GM12892 (cell line): ENCODE data around the gene CHMP1A.

Experiments used
- DNase-seq: peaks from one replicate; pipeline ENCODE4 v3.0.0; 2011; ENCODE audit not compliant: insufficient read length
- FAIRE-seq: peaks from 2 replicates; lab custom pipeline; 2011; peaks lifted over from hg19 to GRCh38; lab: Jason Lieb, UNC
- POLR2A ChIP-seq: IDR thresholded peaks from 2 replicates; pipeline ENCODE4 v1.6.1; 2011; ENCODE audit warnings: low read depth, low read length, control low read depth
- POLR2AphosphoS5 ChIP-seq: IDR thresholded peaks from 2 replicates; pipeline ENCODE4 v1.6.1; 2011; ENCODE audit warnings: low read depth, low read length, control low read depth
- TAF1 ChIP-seq: IDR thresholded peaks from 2 replicates; pipeline ENCODE4 v1.6.1; 2011; ENCODE audit warnings: low read depth, mild to moderate bottlenecking, control low read depth, low read length, borderline replicate concordance

The CHMP1A gene

DNA sequence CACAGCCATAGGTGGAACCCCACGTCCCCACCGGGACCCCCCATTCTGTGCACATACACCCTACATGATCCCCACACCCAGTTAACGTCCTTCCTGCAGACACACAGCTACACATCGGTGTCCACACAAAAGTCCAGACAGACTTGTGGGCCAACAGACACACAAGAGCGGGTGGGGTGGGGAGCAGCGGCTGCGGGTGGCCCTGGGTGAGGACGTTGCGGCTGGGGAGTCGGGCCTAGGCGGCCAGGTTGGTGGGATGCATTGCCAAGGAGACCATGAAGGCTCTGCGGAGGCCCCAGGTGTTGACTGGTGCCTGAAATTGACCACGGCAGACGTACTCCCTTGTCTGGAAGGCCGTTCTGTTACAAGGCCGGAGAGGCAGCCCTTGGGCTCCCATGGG, 52.7 kb downstream of the CHMP1A start:
- TF ChIP-seq POLR2AphosphoS5 (no peak), TAF1 (no peak), POLR2A (no peak)
- FAIRE-seq (no peak), DNase-seq (no peak)

DNA sequence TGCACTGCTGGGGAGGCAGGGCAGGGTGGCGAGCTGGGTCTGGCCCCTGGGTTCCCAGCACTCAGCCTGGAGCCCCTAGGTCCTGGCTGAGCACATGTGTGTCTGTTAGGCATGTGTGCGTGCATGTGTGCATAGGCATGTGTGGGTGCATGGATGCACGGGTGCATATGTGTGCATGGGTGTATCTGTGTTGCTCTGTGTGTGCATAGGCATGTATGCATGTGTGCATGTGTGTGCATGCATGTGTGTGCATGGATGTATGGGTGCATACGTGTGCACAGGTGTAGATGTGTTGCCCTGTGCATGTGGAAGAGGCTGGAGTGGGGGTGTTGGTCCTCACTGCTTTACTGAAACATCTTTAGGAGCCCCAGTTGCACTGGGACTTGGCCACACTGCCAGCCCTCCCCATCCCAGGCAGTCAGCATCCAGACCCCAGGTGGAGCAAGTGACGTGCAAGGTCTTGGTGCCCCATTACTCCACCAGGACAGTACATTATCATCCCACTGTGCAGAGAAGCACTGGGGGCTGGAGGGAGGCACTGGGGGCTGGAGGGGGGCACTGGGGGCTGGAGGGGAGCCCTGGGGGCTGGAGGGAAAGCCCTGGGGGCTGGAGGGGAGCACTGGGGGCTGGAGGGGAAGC, 54.4 kb downstream of the CHMP1A start:
- FAIRE-seq (peak; percentile 27), DNase-seq (no peak)
- TF ChIP-seq POLR2AphosphoS5 (no peak), POLR2A (no peak), TAF1 (no peak)

DNA sequence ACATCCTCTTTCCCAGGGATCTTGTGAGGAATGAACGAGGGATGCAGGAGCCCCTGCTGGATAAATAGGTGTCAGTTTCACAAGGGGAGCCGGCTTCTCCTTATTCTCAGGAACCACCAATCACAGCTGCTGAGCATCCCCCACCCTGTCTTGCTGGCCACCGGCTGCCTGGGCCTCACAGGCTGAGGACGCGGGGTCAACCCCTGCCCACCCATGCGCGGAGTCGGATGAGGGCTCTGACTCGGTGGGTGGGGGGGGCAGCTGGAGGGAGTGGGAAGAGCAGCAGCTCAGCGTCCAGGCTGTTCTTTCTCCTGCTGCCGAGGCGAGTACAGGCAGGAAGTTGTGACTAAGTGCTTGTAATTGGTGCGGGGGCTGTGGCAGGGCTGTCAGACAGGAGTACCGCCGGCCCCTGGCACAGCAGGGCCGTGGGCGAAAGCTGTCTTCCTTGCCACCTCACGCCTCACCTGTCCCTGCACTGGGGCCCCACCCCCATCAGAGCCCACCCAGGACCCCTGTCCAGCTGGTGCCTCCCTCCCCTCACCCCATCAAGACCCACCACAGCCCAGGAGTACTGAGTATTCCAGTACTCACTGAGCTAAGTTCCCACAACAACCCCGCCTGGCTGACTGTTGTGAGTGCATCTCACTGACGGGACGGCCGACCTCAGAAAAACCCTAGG, 55.1 kb downstream of the CHMP1A start:
- DNase-seq (no peak), FAIRE-seq (peak; percentile 64)
- TF ChIP-seq TAF1 (no peak), POLR2A (no peak), POLR2AphosphoS5 (no peak)

DNA sequence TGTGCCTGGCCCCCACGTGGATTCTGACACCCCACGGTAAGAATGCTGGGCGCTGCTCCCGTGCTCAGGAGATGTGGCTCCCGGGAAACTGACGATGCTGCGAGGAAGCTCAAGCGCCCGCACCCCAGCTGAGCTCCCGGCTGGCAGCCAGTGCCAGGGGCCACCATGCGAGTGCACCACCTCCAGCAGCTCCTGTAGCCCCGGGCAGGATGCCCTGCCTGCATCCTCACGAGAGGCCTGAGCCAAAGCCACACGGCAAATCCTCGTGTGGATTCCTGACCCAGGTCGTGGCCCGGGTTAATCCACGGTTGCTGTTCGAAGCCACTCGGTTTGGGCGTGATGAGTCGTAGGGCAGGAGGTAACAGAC, 55.6 kb downstream of the CHMP1A start:
- DNase-seq (no peak), FAIRE-seq (no peak)
- TF ChIP-seq POLR2AphosphoS5 (no peak), POLR2A (no peak), TAF1 (no peak)

DNA sequence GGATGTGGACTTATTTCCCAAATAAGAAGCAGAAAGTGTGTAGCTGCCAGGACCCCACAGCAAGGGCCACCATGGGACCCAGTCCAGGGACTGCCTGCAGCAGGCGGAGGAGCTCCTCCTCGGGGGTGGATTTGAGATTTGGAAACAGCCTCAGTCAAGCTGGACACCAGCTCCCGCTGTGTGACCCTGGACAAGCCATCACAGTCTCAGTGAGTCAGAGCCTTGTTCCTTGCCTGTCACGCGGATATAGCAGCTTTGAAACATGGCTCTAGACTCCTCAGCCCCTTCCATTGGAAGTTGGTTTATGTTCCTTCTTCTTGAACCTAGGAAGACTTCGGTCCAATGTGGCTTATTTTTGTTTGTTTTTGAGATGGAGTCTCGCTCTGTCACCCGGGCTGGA, 56.6 kb downstream of the CHMP1A start:
- DNase-seq (no peak), FAIRE-seq (no peak)
- no peak for TF ChIP-seq POLR2A
- TF ChIP-seq POLR2AphosphoS5, result no peak
- no peak for TF ChIP-seq TAF1

DNA sequence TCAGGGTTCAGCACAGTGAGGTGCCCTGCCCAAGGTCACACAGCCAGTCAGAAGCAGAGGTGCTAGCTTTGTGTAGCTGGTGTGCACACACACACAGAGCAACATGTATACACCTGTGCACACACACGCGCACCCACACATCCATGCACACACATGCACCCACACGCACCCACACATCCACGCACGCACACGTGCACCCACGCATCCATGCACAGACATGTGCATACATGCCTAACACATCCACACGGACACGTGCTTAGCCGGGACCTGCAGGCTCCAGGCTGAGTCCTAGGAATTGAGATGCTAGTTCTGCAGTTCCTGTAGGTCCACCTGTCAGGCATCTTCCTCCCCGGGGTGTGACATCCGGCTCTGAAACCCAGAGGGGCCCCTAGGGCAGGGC, 57.1 kb downstream of the CHMP1A start:
- no peak for DNase-seq
- no peak for FAIRE-seq
- no peak for TF ChIP-seq POLR2A

DNA sequence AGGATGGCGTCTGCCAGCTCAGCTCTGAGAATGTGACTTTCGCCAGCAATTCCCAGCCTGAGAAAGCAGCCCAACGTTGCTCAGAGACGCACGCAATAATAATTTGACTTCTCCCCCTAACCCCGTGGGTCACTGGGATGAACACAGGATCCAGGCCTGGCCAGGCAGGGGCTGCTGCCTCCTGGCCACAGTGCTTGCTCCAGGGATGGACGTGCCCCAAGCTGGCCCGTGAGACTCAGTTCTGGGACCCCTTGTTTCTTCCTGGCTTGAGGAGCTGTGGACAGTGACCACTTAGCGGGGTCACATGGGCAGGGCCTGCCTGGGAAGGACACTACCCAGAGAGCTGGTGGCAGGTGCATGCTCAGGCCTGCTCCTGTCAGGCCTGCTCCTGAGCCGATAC, 57.6 kb downstream of the CHMP1A start:
- no peak for TF ChIP-seq TAF1
- TF ChIP-seq POLR2AphosphoS5, result no peak
- TF ChIP-seq POLR2A, result no peak
- DNase-seq (no peak), FAIRE-seq (no peak)

DNA sequence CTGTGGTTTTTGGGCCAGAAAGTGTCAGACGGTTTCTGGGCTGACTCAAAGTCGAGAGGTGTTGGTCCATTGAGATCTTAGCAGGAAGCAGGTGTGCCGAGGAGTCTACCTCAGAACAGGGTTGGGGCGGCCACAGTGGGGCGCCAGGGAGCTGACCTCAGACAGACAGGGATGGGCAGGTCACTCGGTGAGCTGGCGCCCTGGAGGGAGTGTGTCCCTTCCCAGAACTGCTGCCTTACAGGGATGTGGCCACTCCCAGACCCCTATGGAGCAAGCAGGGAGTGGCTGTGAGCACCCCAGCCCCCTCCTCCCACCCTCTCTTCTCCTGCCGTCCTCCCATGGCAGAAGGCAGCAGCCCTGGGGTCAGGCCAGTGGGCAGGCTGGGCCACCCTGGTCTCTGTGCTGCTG, 58.1 kb downstream of the CHMP1A start:
- FAIRE-seq (no peak), DNase-seq (no peak)
- TF ChIP-seq POLR2A (no peak), TAF1 (no peak), POLR2AphosphoS5 (no peak)

DNA sequence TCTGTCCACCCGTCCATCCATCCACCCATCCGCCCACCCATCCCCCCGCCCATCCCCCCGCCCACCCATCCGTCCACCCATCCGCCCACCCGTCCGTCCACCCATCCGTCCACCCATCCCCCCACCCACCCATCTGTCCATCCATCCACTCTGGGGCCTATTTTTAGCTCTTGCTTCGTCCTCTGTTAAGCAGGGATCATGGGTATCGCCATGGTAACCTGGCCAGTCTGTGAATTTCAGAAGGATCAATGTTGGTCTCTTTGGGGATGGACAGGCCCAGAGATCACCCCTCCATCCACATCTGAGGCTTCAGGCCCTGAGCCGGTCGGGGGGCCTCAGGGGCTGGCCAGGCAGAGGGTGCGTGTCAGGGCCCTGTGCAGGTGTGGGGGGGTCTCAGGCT, 59.3 kb downstream of the CHMP1A start:
- TF ChIP-seq POLR2A (no peak), TAF1 (no peak), POLR2AphosphoS5 (no peak)
- DNase-seq, result no peak
- no peak for FAIRE-seq

DNA sequence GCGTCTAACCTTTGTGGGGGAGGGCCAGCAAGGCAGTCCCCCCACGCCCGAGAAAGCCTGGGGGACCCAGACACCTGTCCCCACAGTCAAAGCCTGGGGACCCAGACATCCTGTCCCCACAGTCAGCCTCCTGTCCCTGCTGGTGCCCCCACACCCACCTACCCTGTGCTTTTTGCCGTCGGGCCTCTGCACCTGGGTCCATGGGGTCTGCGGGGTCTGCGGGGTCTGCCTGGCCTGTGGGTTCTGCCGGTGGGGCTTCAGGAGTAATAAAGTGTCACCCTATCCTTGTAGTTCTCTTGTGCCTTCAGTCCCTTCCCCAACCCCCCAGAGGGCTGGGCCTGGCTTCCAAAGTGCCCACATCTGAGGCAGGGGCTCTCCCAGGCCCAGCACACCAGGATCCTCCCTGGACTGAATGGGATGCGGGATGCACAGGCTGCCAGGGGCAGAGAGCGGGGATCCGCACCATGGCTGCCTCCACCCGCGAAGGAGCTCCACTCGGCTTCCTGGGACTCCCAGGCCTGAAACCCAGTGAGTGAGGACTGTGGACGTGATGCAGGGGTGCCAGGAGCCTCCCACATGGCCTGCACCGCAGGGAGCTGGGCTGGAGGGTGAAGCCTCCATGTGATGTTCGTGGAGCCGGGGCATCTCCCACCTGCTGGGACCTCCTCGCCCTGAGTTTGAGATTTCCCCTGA, 60.4 kb downstream of the CHMP1A start:
- DNase-seq (no peak), FAIRE-seq (no peak)
- TF ChIP-seq POLR2A (no peak), POLR2AphosphoS5 (no peak), TAF1 (no peak)

DNA sequence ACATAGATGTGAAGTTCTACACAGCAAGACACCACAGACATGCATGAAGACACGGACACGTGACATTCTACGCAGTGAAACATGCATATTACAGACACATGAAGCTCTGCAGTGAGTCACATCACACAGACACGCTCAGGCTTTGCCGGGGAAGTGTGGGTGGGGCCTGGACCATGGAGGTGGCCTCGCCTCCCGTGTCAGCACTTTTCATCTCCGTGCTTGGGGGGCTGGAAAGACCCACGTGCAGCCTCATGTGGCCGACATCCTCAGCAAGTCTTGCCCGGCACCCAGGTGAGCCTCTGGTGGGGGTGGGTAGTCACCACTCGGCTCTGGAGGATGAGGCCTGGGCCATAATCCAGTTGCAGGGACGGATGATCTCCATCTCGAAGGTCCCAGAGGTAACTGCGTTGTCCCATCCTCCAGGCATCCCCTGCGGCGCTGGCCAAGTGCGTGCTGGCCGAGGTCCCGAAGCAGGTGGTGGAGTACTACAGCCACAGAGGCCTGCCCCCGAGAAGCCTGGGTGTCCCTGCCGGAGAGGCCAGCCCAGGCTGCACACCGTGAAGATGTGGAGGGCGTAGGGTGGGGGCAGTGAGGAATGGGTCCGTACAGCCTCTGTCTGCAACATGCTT, 61.3 kb downstream of the CHMP1A start:
- FAIRE-seq, result no peak
- no peak for DNase-seq
- no peak for TF ChIP-seq POLR2AphosphoS5
- TF ChIP-seq POLR2A, result no peak
- TF ChIP-seq TAF1, result no peak

DNA sequence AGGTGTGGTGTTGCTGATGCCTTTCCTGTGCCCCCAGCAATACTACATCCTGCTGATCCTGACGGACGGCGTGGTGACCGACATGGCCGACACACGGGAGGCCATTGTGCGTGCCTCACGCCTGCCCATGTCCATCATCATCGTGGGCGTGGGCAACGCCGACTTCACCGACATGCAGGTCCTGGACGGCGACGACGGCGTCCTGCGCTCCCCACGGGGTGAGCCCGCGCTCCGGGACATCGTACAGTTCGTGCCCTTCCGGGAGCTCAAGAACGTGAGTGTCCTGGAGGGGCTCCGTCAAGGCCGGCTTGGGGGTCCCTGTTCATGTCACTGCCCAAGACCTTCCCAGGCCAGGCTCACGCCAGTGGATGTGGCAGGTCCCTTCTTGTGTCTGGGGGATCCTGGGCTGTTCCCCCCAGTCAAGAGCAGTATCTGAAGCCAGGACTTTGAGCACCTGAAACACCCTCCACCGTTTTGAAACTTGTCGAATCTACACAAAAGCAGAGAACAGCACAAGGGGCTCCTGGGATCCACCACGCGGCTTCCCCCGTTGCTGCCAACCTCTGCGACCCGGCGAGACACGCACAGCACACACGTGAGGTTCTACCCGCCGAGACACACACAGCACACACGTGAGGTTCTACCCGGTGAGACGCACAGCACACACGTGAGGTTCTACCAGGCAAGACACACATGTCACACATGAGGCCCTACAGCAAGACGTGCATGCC, 62.0 kb downstream of the CHMP1A start:
- DNase-seq (no peak), FAIRE-seq (no peak)
- no peak for TF ChIP-seq POLR2AphosphoS5
- TF ChIP-seq TAF1, result no peak
- no peak for TF ChIP-seq POLR2A
